Mesendoderm (in vitro differentiated cells): ENCODE measurements around the gene VSTM2B.

Experiments
- DNase-seq: peaks from one replicate; pipeline ENCODE4 v3.0.0; 2013
- H2AK5ac ChIP-seq: 2 replicates; pipeline ENCODE4 v1.6.1; 2013; ENCODE audit warnings: low read length, inconsistent platforms
- H2BK120ac ChIP-seq: 2 replicates; pipeline ENCODE4 v1.6.1; 2013; ENCODE audit warnings: low read depth, mild to moderate bottlenecking, low read length, moderate library complexity, mixed read lengths
- H2BK15ac ChIP-seq: replicated peaks from 2 replicates; pipeline ENCODE4 v1.6.1; 2013; ENCODE audit warnings: low read depth, mild to moderate bottlenecking, moderate library complexity
- H2BK5ac ChIP-seq: 2 replicates; pipeline ENCODE4 v1.6.1; 2013; ENCODE audit warnings: low read length, inconsistent platforms
- H3K18ac ChIP-seq: 2 replicates; pipeline ENCODE4 v1.6.1; 2013; ENCODE audit warnings: mild to moderate bottlenecking, low read length, mixed read lengths
- H3K23ac ChIP-seq: one replicate; pipeline ENCODE4 v1.6.1; 2013; ENCODE audit warnings: low read length
- H3K27ac ChIP-seq: 2 replicates; pipeline ENCODE4 v1.5.1; 2013; ENCODE audit warnings: low read depth, mild to moderate bottlenecking, inconsistent platforms, low read length, moderate library complexity
- H3K27me3 ChIP-seq: 2 replicates; pipeline ENCODE4 v1.6.1; 2013; ENCODE audit warnings: low read length, control low read depth, mild to moderate bottlenecking, inconsistent platforms; ENCODE audit not compliant: insufficient read depth, poor library complexity
- H3K36me3 ChIP-seq: 2 replicates; pipeline ENCODE4 v1.6.1; 2013; ENCODE audit warnings: low read length, inconsistent platforms; ENCODE audit not compliant: control insufficient read depth, insufficient read depth
- H3K4ac ChIP-seq: one replicate; pipeline ENCODE4 v1.6.1; 2013; ENCODE audit warnings: low read depth, mild to moderate bottlenecking, low read length, moderate library complexity
- H3K4me1 ChIP-seq: 2 replicates; pipeline ENCODE4 v1.6.1; 2013; ENCODE audit warnings: low read depth, low read length, inconsistent platforms; ENCODE audit not compliant: control insufficient read depth
- H3K4me2 ChIP-seq: 2 replicates; pipeline ENCODE4 v1.6.1; 2013; ENCODE audit warnings: low read length
- H3K4me3 ChIP-seq: 2 replicates; pipeline ENCODE4 v1.5.1; 2013; ENCODE audit warnings: mild to moderate bottlenecking, low read length
- H3K56ac ChIP-seq: one replicate; pipeline ENCODE4 v1.6.1; 2013; ENCODE audit warnings: low read length
- H3K79me1 ChIP-seq: 2 replicates; pipeline ENCODE4 v1.6.1; 2013; ENCODE audit warnings: low read length, inconsistent platforms
- H3K79me2 ChIP-seq: 2 replicates; pipeline ENCODE4 v1.6.1; 2013; ENCODE audit warnings: mild to moderate bottlenecking, low read length; ENCODE audit not compliant: control insufficient read depth, insufficient read depth
- H3K9ac ChIP-seq: 2 replicates; pipeline ENCODE4 v1.6.1; 2013; ENCODE audit warnings: low read length, inconsistent platforms
- H4K5ac ChIP-seq: one replicate; pipeline ENCODE4 v1.6.1; 2013; ENCODE audit warnings: low read length
- H4K8ac ChIP-seq: one replicate; pipeline ENCODE4 v1.6.1; 2013; ENCODE audit warnings: low read depth, mild to moderate bottlenecking, control low read depth, low read length, moderate library complexity
- WGBS: extraction: QIAGEN DNeasy Blood & Tissue Kit; methylation state at CpG from one replicate; pipeline ENCODE4 v1.1.7; 2013; ENCODE audit warnings: low lambda C conversion rate, missing lambda C conversion rate; ENCODE audit not compliant: insufficient coverage; ENCODE audit errors: extremely low coverage; 5-methylcytosine and 5-hydroxymethylcytosine counted together

The VSTM2B gene

GRCh38 chr19:29612121-29612520, 86.3 kb downstream of the VSTM2B start:
- Histone ChIP-seq H4K8ac (no peak overlapping the region), H2AK5ac (no peak overlapping the region), H3K79me2 (no peaks in the 10 kb centered on the region), H2BK15ac (no peak overlapping the region), H3K27ac (no peak overlapping the region), H3K56ac (no peak overlapping the region), H2BK120ac (no peak overlapping the region), H3K36me3 (peaks cover 2% of the 10 kb centered on the region), H3K23ac (no peak overlapping the region), H3K27me3 (no peaks in the 10 kb centered on the region), H3K4me1 (no peaks in the 10 kb centered on the region), H3K9ac (no peak overlapping the region), H3K79me1 (no peaks in the 10 kb centered on the region), H2BK5ac (no peak overlapping the region), H3K4ac (no peak overlapping the region), H3K4me2 (no peak overlapping the region), H4K5ac (no peak overlapping the region), H3K4me3 (no peak overlapping the region), H3K18ac (no peak overlapping the region)
- DNase-seq, result no peak
- no CpG with 5 or more reads among the region's 9 CpGs for WGBS

- no peak overlapping the region for H2BK5ac ChIP-seq
- H3K4me3 ChIP-seq, result no peak overlapping the region
- no peak overlapping the region for H3K4me2 ChIP-seq
- H3K4me1 ChIP-seq, result no peaks in the 10 kb centered on the region
- DNase-seq, result no peak
- no peak overlapping the region for H2AK5ac ChIP-seq
- H3K23ac ChIP-seq, result no peak overlapping the region
- no peaks in the 10 kb centered on the region for H3K79me1 ChIP-seq
- no peak overlapping the region for H3K9ac ChIP-seq
- no peak overlapping the region for H3K56ac ChIP-seq
- H4K8ac ChIP-seq, result no peak overlapping the region
- WGBS, result no CpG with 5 or more reads among the region's 21 CpGs
- H3K4ac ChIP-seq, result no peak overlapping the region
- H4K5ac ChIP-seq, result no peak overlapping the region
- no peak overlapping the region for H3K18ac ChIP-seq
- H3K27ac ChIP-seq, result no peak overlapping the region
- H3K36me3 ChIP-seq, result peaks cover 2% of the 10 kb centered on the region
- no peaks in the 10 kb centered on the region for H3K27me3 ChIP-seq
- H2BK120ac ChIP-seq, result no peak overlapping the region
- no peaks in the 10 kb centered on the region for H3K79me2 ChIP-seq
- no peak overlapping the region for H2BK15ac ChIP-seq
These were observed 87.2 kb downstream of the VSTM2B start for GRCh38 chr19:29612801-29613595.

- H4K8ac ChIP-seq, result no peak overlapping the region
- no peak overlapping the region for H2BK120ac ChIP-seq
- H2BK5ac ChIP-seq, result no peak overlapping the region
- no peak overlapping the region for H2AK5ac ChIP-seq
- H3K23ac ChIP-seq, result no peak overlapping the region
- no peak overlapping the region for H4K5ac ChIP-seq
- H3K56ac ChIP-seq, result no peak overlapping the region
- DNase-seq, result no peak
- H3K27me3 ChIP-seq, result no peaks in the 10 kb centered on the region
- H3K9ac ChIP-seq, result no peak overlapping the region
- H3K36me3 ChIP-seq, result peaks cover 2% of the 10 kb centered on the region
- no peak overlapping the region for H3K4me3 ChIP-seq
- H3K27ac ChIP-seq, result no peak overlapping the region
- H3K79me2 ChIP-seq, result no peaks in the 10 kb centered on the region
- WGBS, result no CpG with 5 or more reads among the region's 7 CpGs
- no peak overlapping the region for H3K18ac ChIP-seq
- H3K4ac ChIP-seq, result no peak overlapping the region
- no peak overlapping the region for H2BK15ac ChIP-seq
- no peaks in the 10 kb centered on the region for H3K4me1 ChIP-seq
- no peaks in the 10 kb centered on the region for H3K79me1 ChIP-seq
- H3K4me2 ChIP-seq, result no peak overlapping the region
These were observed 88.3 kb downstream of the VSTM2B start for GRCh38 chr19:29614046-29614445.
